ENCODE data around the gene KCNJ18.
"Not testable (repeated sequence)": the region's sequence is repeated elsewhere in the genome, so short reads cannot be mapped to it uniquely, and the experiment has no call there.

KCNJ18 gene

DNA sequence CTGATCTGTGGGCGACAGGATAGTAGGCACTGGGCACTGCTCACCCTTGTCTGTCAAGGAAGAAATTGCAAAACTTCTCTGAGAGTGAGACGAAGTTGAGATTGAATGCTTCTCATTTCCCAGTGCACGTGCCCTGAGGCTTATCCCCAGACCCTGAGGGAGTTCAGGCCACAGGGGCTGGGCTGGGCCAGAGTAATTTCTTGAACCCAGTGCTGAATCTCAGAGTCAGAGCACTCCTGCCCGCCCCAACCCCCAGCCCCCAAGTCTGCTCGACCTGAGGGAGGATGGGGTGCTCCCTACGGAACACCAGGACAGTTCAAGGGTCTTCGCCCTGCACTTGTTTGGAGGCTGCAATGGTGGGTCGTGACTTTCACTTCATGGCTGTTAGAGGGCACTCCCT is 17.7 kb downstream of the KCNJ18 start:
- not testable (repeated sequence) for H3K4me3 ChIP-seq (replicated peaks; ENCODE audit: low read depth, low read length); DNase-seq (ENCODE audit: low read depth)

DNA sequence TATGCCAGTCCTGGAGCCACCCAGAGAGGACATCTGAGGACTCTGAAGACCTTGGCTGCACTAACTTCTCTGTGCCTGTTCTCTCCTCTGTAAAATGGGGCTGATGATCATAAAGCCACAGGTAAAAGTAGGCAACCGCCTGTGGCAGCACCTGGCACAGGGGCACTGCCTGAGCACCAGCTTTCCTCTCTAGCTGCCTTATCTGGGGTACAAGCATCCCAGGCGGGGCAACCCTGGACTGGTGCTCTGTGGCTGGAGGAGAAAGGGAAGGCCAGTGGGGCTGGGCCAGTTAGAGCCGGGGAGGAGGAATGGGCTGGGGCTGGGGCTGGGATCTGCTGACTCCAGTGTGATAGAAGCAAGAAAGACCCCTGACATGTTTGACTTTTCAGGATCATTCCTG is 18.2 kb downstream of the KCNJ18 start:
- DNase-seq (ENCODE audit: low read depth); H3K4me3 ChIP-seq (replicated peaks; ENCODE audit: low read depth, low read length): not testable (repeated sequence)

DNA sequence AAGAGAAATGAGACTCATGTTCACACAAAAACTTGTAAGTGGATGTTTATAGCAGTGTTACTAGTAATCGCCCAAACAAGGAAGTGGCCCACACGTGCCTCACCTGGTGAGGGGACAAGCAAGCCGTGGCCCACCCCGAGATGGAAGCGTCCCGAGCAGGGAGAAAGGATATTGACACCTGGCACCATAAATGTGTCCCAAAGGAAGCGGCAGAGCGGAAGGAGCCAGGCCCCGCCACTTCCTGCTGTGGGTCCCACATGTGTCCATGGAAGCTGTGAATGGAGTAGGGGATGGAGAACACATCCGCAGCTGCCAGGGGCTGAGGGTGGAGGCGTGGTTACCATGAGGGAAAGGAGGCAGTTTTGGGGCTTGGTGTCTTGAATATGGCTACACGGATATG is 18.9 kb downstream of the KCNJ18 start:
- no peak overlapping the region for H3K4me3 ChIP-seq (replicated peaks; ENCODE audit: low read depth, low read length)
- DNase-seq (ENCODE audit: low read depth), result no peak
- TF ChIP-seq, protein P1, sequence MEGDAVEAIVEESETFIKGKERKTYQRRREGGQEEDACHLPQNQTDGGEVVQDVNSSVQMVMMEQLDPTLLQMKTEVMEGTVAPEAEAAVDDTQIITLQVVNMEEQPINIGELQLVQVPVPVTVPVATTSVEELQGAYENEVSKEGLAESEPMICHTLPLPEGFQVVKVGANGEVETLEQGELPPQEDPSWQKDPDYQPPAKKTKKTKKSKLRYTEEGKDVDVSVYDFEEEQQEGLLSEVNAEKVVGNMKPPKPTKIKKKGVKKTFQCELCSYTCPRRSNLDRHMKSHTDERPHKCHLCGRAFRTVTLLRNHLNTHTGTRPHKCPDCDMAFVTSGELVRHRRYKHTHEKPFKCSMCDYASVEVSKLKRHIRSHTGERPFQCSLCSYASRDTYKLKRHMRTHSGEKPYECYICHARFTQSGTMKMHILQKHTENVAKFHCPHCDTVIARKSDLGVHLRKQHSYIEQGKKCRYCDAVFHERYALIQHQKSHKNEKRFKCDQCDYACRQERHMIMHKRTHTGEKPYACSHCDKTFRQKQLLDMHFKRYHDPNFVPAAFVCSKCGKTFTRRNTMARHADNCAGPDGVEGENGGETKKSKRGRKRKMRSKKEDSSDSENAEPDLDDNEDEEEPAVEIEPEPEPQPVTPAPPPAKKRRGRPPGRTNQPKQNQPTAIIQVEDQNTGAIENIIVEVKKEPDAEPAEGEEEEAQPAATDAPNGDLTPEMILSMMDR (IDR thresholded peaks at IDR 0.05; ENCODE audit: low read length, missing control alignments), result no peak

DNA sequence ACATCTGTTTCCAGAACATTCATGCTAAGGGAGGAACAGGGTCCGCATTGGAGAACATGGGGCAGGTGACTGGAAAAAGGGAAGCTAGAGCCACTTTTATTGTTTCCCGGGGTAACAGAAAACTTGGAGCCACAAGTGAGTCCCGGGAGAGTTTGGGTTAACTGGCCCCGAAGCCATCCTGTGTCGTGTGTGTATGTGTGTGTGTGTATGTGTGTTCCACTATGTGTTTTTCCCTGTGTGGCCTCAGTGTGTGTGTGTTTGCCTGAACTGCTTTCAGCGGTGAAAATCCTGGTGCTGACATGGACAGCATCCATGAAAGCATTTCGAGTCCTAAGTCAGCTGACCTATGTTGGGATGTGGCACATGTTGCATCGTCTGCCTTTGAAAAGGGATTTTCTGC is 20.7 kb downstream of the KCNJ18 start:
- H3K4me3 ChIP-seq (replicated peaks; ENCODE audit: low read depth, low read length); DNase-seq (ENCODE audit: low read depth): not testable (repeated sequence)

DNA sequence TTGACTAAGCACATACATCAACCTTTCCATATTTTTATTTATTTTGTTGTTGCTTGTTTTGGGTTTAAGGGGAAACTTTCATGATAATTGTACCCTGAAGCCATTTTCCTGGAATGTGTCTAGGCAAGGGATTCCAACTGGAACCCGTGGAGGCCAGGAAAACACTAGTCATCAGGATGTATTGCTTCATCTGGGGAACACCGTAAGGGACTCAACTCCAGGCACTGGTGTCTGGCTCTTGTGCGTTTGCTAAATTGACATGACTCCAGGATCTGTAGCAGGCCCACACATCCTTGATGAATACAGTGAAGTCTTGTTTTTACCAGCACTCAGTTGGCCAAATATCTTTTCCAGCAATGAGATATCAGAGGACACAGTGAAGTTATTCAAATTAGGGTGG is 21.3 kb downstream of the KCNJ18 start:
- DNase-seq (ENCODE audit: low read depth), result not testable (repeated sequence)

DNA sequence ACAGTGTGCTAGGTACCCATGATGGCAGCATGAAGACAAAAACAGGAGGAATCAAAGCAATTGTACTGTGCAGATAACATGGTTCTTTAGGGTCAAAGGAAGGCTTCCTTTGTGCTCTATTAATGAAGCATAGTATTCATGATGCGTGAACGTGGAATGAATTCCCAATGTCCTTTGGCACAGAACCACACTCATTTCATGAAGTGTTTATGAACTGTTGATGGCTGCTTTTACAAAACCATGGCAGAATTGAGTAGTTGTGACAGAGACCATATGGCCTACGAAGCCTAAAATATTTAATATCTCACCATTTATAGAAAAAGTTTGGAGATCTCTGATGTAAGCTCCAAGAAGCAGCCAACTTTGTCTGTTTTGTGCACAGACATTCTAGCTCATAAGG is 22.4 kb downstream of the KCNJ18 start:
- not testable (repeated sequence) for DNase-seq (ENCODE audit: low read depth); H3K4me3 ChIP-seq (replicated peaks; ENCODE audit: low read depth, low read length)

More for the DNA sequence above, 21.3 kb downstream of the KCNJ18 start:
- not testable (repeated sequence) for H3K4me3 ChIP-seq (replicated peaks; ENCODE audit: low read depth, low read length)

DNA sequence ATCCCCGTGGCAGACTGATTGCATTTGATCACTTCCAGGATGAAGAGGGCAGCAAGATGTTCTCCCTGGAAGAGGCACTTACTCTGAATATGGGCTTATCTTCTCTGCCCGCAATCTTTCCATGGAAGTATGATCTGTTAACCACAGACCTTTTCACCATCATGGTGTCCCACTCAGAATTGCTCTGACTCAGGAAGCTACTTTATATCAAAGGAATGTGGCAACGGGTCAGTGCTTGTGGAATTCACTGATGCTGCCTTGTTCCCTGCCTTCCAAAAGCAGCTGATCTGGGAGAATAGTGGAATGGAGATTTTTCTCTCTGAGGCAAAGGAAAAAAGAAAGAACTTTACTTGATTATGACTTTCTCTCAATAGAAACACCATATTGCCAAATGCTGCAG is 23.6 kb downstream of the KCNJ18 start:
- H3K4me3 ChIP-seq (replicated peaks; ENCODE audit: low read depth, low read length); DNase-seq (ENCODE audit: low read depth): not testable (repeated sequence)

DNA sequence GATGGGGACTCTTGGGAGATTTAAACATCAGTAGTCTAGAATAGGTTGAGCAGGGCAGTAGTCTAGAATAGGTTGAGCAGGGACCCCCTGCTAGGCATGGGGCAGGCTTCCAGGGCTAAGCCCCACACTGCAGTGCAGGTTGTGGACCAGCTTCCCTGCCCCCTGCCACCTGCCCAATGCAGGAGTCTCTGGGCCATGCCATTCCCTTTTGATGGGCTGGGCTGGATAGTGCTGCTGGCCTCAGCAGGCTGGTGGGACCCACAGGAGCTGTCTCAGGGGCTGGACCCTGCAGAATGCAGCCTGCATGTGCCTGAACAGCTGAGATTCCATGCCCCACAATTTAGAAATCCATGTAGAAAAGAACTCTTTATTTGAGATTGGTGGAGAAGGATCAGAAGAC is 26.6 kb downstream of the KCNJ18 start:
- not testable (repeated sequence) for H3K4me3 ChIP-seq (replicated peaks; ENCODE audit: low read depth, low read length); DNase-seq (ENCODE audit: low read depth)

DNA sequence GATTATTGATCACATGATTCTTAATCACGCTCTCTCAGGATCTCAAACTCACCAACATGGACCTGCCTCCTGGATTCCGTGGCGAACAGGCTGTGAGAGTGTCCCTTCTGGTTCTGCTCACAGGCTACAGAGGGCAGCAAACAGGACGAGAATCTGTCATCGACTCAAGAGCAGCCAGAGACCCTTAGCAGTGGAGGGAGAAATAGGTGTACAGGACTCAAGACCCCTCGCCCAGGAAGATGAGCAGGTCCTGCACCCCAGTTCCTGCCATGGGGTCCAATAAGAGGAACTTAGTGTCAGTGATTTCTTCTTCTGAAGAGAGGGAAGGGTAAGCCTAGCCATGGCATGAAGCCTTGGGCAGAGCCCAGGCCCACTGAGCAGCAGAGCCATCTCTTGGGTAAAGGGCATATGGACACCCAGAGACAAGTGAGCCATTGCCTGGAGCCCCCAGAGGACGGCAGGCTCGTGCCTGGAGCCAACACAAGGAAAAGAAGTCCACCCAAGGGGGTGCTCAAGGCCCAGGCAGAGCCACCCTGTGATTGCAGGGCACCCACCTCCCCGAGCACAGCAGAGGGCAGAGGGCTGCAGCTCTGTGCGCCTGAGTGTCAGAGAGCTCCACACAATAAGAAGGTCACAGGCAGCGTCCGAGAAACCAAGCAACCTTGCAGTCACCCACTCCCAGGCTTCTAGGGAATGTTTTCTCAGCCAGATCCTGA is 27.3 kb downstream of the KCNJ18 start:
- not testable (repeated sequence) for DNase-seq (ENCODE audit: low read depth)

DNA sequence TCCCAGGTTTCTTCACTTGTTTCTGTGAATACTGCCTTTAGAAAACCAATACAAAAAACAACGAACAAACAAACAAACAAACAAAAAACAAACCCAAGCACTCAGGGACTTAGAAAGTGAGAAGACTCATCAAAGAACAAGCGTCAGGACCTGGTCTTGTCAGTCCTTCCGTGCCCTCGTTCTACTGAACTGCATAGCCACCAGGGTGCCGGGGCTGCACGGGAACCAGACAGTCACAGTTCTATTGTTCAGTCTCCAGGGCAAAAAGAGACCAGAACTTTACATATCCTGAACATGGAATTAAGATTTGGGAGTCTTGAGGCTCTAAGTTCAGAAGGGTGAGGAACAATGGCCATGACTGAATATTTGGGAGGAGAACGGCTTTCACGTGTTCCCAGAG is 28.2 kb downstream of the KCNJ18 start:
- not testable (repeated sequence) for DNase-seq (ENCODE audit: low read depth)

More for the DNA sequence above, 27.3 kb downstream of the KCNJ18 start:
- not testable (repeated sequence) for H3K4me3 ChIP-seq (replicated peaks; ENCODE audit: low read depth, low read length)

DNA sequence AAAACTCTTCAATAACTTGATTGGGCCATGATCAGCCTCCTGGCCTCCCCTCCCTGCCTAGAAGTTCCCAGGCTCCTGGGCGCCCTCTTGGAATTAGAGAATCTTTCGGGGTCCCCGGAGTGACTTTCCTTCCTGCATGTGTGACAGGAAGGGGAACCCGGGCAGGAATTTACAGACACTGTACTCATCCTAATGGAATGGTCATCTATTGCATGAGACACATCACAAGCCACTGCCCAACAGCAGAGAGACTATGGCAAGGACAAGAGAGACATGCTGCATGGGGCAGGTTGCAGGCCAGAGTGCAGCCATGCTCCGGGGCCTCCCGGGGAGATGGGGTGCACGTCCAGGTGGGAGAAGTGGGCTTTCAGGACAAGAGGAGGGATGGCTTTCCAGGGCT is 29.9 kb downstream of the KCNJ18 start:
- H3K4me3 ChIP-seq (replicated peaks; ENCODE audit: low read depth, low read length); DNase-seq (ENCODE audit: low read depth): not testable (repeated sequence)

More for the DNA sequence above, 28.2 kb downstream of the KCNJ18 start:
- not testable (repeated sequence) for H3K4me3 ChIP-seq (replicated peaks; ENCODE audit: low read depth, low read length)

DNA sequence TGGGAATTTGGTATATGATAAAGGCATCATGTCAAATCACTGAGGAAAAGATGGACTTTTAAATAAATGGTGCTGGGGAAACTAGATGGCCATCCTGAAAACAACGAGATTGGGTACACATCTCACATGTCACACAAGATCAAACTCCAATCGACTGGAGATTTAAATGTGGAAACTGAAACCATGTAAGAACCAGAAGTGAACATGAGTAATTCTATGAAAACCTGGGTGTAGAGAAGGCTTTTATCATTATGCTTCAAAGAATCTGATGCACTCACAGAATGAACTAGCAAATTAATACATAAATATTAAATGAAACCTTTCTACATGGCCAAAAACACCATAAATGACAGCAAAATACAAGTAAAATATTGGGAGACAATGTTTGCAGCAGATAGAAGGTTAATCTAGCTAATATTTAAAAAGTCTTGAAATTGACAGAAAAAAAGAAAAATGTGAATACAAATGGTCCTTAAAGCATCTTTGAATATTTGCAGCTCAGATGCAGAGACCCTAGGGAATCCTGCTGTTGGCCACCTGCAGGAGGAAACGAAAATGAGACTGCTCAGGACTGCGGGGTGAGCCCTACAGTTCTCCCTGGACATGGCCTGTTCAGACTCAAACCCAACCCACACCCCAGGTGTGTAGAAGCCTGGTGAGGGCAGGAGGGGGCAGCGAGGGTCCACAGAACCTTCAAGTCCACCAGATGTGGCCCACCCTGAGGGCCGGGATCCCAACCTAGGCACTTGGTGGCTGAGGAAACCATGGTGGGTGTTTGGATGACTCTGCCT is 32.1 kb downstream of the KCNJ18 start:
- DNase-seq (ENCODE audit: low read depth); H3K4me3 ChIP-seq (replicated peaks; ENCODE audit: low read depth, low read length): not testable (repeated sequence)

DNA sequence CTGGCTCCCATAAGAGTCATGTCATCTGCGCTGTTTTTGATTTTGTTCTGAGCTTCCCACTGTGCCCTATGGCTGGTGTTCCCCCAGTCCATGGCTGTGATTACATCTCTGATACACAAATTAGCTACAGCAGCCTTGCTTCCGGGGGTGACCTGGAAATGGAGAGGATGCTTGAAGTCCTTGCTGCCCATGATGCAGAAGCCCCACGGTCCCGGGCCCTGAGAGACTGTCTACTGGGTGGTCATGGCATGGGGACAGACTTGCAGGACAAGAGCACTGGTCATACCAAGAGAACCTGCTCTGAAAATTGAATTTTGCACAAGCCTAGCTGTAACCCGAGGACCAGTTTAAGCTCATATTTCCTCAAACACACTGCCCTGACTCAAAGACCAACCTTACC is 38.8 kb downstream of the KCNJ18 start:
- DNase-seq (ENCODE audit: low read depth); H3K4me3 ChIP-seq (replicated peaks; ENCODE audit: low read depth, low read length): not testable (repeated sequence)

DNA sequence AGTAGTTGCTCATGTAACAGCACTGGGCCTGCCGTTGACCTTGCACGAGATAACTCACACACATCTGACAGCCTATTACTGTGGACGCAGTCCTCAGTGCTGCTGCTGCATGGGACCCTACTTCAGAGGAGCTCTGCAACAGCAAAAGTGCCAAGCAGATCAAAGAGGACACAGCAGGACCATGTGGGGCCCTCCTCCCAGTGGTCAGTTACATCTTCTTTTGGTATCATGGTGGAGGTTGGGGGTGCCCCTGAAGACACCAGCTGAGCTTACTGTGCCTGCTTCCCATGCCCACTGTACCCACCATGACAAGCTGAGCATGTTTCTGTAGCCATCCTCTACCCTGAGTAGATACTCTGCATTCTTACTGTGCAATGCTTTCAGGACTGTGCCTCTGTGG is 41.6 kb downstream of the KCNJ18 start:
- not testable (repeated sequence) for DNase-seq (ENCODE audit: low read depth); H3K4me3 ChIP-seq (replicated peaks; ENCODE audit: low read depth, low read length)

DNA sequence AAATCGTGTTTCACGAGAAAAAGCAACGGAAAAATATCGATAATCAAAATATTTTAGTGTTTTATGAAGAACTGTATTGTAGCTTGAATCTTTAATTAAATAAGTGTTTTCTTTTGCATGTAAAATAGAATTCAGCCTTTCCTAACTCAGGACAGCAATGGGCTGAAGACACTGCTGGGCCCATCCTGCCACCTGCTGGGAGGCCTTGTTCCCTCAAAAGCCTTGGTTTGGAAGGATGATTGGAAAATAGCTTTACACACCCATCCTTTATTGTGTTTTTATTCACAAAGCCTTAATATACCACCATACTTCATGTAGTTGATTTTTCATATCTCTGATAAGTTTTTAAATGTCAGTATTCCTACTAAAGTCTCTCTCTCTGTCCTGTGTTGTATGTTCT is 43.5 kb downstream of the KCNJ18 start:
- H3K4me3 ChIP-seq (replicated peaks; ENCODE audit: low read depth, low read length); DNase-seq (ENCODE audit: low read depth): not testable (repeated sequence)

DNA sequence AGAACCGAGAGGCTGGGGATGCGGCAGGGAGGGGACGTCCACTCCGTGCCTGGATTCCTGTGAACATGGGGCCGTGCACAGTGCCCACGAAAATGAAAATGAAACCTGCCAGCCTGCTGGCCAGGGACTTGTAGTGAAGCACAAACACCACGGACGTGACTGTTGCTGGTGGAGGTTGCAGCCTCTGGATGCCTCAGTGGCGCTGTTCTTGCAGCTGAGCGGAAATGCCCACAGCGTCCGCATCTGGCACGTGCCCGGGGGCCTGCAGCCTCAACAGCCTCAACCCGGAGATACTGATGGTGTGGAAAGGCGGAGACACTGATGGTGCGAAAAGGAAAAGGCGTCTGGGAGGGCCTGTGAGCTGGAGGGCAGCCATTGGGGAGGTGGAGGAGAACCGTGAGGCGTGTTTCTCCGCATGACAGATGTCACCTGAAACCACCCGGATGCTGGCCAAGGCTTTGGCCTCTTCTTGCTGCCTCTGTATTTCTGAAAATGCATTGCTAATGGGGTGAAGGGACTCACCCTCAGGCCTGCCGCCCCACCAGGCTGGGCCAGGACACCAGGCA is 44.8 kb downstream of the KCNJ18 start:
- DNase-seq (ENCODE audit: low read depth); H3K4me3 ChIP-seq (replicated peaks; ENCODE audit: low read depth, low read length): not testable (repeated sequence)

DNA sequence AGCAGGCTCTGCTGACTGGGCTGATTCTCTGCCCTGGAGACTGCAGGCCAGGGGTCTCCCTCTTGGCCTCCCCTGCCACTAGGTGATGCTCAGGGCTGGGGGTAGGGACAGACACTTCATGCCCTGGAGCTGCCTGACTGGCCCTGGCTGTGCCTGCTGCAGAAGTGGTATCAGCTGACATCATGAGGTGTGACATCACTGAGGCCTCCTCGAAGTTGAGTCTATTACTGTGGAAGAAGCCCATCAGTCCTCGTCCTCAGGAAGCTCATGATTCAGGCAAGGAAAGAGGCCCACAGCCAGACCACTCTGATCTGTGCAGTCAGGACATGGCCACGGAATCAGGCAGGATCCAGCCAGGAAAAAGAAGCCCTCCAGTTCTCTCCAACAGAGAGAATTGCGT is 45.9 kb downstream of the KCNJ18 start:
- not testable (repeated sequence) for DNase-seq (ENCODE audit: low read depth); H3K4me3 ChIP-seq (replicated peaks; ENCODE audit: low read depth, low read length)

DNA sequence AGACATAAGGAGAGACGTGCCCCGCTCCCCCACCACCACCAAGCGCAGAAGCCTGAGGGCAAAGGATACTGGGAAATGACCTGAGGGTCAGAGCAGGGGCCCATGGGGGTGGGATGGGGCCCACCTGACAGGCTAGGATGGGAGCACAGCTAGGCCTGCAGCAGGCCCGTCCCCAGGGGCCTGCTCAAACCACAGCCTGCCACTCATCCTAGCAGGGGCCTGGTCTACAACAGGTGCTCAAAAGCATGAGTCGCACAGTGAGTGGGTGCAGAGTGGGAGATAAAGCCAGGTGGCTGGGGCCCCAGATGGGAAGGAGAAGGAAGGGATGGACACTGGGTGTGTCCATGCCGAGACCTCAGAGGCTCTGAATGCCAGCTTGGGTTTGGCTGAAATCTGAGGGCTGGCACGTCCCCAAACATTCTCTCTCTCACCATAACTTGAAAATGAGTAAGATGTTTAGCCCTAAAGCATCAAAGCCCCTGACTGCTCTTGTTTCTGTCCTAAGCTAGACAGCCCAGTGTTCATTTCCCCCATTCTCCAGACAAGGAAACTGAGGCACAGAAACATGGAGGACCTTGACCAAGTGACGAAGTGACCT is 46.7 kb downstream of the KCNJ18 start:
- not testable (repeated sequence) for DNase-seq (ENCODE audit: low read depth)

More for the DNA sequence above, 46.7 kb downstream of the KCNJ18 start:
- not testable (repeated sequence) for H3K4me3 ChIP-seq (replicated peaks; ENCODE audit: low read depth, low read length)

All from fibroblast of pulmonary artery (primary cell).